Muscle layer of colon (tissue), 2 donors: ENCODE results near the gene C16orf54.
"Not testable (repeated sequence)": the region's sequence is repeated elsewhere in the genome, so short reads cannot be mapped to it uniquely, and the experiment has no call there.

Experiments used
- H3K27ac ChIP-seq: one replicate; pipeline ENCODE4 v1.7.0; 2013; ENCODE audit warnings: low read depth, mild to moderate bottlenecking, low read length, moderate library complexity
- H3K27me3 ChIP-seq, 2 donors: one replicate each; pipeline ENCODE4 v1.7.0; 2013; ENCODE audit warnings: low read length in 2 of 2, mild to moderate bottlenecking in 2 of 2; ENCODE audit not compliant: insufficient read depth in 2 of 2, control insufficient read depth in 1 of 2
- H3K36me3 ChIP-seq: one replicate; pipeline ENCODE4 v1.7.0; 2013; ENCODE audit warnings: mild to moderate bottlenecking, low read length; ENCODE audit not compliant: insufficient read depth
- H3K4me1 ChIP-seq: one replicate; pipeline ENCODE4 v1.7.0; 2013; ENCODE audit warnings: mild to moderate bottlenecking, low read length; ENCODE audit not compliant: insufficient read depth
- H3K4me3 ChIP-seq, 2 donors: one replicate each; pipeline ENCODE4 v1.7.0; 2013; ENCODE audit warnings: low read length in 2 of 2, low read depth in 1 of 2, mild to moderate bottlenecking in 1 of 2, moderate library complexity in 1 of 2
- H3K9ac ChIP-seq: one replicate; pipeline ENCODE4 v1.7.0; 2013; ENCODE audit warnings: low read length
- H3K9me3 ChIP-seq: one replicate; pipeline ENCODE4 v1.7.0; 2013; ENCODE audit warnings: mild to moderate bottlenecking, low read length
- donor health status: abdominal sarcoma.
- donor health status: Adenocarcinoma of cecum.

The C16orf54 gene

DNA sequence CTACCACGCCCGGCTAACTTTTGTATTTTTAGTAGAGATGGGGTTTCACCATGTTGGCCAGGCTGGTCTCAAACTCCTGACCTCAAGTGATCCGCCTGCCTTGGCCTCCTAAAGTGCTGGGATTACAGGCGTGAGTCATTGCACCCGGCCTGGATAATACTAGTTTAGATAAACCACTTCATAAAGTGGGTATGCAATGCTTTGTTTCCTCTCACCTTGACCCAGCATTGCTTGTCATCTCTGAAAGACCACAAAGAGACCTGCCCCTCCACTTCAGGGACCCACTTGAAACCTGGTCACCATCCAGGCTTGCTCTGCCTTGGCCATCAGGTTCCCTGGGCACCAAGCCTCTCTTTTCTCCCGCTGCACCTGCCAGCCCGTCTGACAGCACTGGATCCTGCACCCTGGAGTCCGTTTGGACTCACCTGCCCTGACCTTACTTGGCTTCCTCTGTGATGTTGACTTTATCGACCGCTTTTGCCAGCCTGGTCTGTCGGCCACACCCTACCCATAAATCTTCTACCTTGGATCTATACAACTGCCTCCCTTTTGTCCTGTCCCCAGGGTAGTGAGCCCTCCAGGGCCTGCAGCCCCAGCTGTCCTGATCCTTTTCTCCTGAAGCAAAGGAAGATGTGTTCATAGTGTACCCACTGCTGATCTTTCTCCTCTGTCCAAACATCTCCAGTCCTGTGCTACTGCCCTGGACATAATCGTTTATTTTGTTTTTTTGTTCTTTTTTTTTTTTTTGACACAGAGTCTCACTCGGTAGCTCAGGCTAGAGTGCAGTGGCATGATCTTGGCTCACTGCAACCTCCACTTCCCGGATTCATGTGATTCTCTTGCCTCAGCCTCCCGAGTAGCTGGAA is 19.6 kb upstream of the C16orf54 start:
- Histone ChIP-seq H3K9me3 (no peaks in the 10 kb centered on the region), H3K27ac (no peak overlapping the region), H3K4me3 (no peak overlapping the region), H3K9ac (no peak overlapping the region), H3K36me3 (no peaks in the 10 kb centered on the region), H3K4me1 (no peaks in the 10 kb centered on the region), H3K27me3 (no peaks in the 10 kb centered on the region)

DNA sequence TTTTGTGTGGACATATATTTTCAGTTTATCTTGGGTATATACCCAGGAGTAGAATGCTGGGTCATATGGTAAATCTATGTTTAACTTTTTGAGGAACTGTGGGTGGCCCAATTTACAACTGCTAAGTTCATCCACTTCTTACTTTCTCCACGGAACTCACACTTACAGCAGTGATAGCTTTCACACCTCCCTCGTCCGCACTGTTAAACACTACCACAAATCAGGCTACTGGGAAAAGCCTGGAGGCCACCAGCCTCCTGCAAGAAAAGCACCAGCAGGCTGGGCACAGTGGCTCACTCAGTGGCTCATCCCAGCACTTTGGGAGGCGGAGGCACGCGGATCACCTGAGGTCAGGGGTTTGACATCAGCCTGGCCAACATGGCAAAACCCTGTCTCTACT is 17.5 kb upstream of the C16orf54 start:
- no peaks in the 10 kb centered on the region for H3K27me3 ChIP-seq
- H3K36me3 ChIP-seq = no peaks in the 10 kb centered on the region
- H3K4me1 ChIP-seq = no peaks in the 10 kb centered on the region
- no peak overlapping the region for H3K4me3 ChIP-seq
- H3K9me3 ChIP-seq = no peaks in the 10 kb centered on the region
- no peak overlapping the region for H3K9ac ChIP-seq
- H3K27ac ChIP-seq = no peak overlapping the region

DNA sequence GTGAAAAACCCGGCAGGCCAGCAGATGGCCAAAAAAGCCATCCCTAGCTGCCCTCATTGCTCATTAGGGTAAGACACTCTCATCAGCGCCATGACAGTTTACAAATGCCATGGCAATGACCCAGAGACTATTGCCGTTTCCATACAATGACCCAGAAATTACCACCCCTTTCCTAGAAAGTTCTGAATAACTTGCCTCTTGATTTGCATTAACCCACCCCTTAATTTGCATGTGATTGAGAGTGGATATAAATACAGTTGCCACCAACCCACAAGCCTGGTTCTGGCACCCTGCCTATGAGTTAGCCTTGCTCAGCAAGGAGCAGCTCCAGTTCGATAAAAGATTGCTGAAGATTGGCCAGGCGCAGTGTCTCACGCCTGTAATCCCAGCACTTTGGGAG is 16.1 kb upstream of the C16orf54 start:
- H3K9me3 ChIP-seq = no peaks in the 10 kb centered on the region
- H3K27me3 ChIP-seq = no peaks in the 10 kb centered on the region
- no peaks in the 10 kb centered on the region for H3K4me1 ChIP-seq
- H3K9ac ChIP-seq = no peak overlapping the region
- H3K4me3 ChIP-seq = no peak overlapping the region
- no peaks in the 10 kb centered on the region for H3K36me3 ChIP-seq
- no peak overlapping the region for H3K27ac ChIP-seq

DNA sequence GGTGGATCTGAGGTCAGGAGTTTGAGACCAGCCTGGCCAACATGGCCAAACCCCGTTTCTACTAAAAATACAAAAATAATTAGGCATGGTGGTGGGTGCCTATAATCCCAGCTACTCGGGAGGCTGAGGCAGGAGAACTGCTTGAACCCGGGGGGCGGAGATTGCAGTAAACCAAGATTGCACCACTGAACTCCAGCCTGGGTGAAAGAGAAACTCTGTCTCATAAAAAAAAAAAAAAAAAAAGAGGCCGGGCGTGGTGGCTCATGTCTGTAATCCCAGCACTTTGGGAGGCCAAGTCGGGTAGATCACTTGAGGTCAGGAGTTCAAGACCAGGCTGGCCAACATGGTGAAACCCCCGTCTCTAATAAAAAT is 15.5 kb upstream of the C16orf54 start:
- not testable (repeated sequence) for H3K9me3 ChIP-seq, H3K27me3 ChIP-seq, H3K27ac ChIP-seq, H3K9ac ChIP-seq, H3K4me3 ChIP-seq, H3K4me1 ChIP-seq, H3K36me3 ChIP-seq

DNA sequence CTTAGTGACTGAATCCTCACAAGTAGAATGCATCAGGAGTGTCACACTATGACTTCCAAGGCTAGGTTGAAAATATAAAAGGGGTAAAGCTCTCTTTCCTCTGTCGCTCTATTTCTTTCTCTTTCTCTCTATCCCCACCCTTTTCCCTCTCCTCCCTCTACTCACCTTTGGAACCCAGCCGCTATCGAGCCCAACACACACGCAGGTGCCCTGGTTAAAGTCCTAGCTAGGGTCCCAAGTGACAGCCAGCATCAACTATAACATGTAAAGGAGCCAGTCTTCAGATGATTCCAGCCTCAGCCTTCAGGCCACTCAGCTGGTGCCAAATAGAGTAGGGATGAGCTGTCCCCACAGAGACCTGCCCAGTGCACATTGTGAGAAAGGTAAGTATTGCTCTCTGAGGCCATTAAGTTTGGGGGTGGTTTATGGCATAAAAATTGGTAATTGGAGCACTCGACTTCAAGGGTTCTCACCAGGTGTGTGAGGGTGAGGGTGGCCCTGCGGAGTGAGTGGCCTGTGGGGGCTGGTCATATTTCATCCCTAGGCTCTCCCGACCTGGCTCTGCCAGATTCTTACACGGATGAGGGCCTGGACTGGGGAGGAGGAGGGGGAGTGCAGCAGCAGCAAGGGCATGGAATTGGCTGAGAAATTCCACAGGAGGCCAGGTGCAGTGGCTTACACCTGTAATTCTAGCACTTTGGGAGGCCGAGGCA is 14.9 kb upstream of the C16orf54 start:
- Histone ChIP-seq H3K9me3 (no peaks in the 10 kb centered on the region), H3K27ac (no peak overlapping the region), H3K27me3 (no peaks in the 10 kb centered on the region), H3K4me3 (no peak overlapping the region), H3K36me3 (no peaks in the 10 kb centered on the region), H3K9ac (no peak overlapping the region), H3K4me1 (no peaks in the 10 kb centered on the region)

DNA sequence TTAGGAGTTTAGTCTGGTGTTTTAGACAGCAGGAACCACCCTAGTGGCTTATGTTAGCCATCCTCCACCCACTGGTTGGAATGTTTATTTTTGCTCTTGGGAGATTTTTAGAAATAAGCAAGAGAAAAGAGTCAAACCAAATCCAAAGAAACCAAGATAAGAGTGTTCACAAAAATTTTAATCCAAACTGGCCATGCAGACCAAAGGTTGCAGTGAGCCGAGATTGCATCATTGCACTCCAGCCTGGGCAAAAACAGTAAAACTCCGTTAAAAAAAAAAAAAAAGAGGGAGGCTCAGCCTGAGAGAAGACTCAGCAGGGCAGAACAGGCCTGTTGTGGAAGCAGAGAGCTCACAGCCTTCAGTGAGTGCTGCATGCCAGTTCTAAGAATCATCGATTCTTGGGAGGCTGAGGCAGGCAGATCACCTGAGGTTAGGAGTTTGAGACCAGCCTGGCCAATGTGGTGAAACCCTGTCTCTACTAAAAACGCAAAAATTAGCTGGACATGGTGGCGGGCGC is 12.2 kb upstream of the C16orf54 start:
- Histone ChIP-seq H3K27ac (no peak overlapping the region), H3K4me1 (no peaks in the 10 kb centered on the region), H3K9ac (no peak overlapping the region), H3K36me3 (no peaks in the 10 kb centered on the region), H3K4me3 (no peak overlapping the region), H3K9me3 (no peaks in the 10 kb centered on the region), H3K27me3 (no peaks in the 10 kb centered on the region)

DNA sequence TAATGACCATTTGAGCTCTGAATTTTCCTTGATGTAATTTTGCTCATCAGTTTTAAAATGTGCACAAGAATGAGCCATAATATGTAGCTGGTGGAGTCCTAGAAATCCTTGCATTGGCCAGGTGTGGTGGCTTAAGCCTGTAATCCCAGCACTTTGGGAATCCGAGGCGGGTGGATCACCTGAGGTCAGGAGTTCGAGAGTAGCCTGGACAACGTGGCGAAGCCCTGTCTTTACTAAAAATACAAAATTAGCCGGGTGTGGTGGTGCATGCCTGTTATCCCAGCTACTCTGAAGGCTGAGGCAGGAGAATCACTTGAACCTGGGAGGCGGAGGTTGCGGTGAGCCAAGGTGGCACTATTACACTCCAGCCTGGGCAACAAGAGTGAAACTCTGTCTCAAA is 11.3 kb upstream of the C16orf54 start:
- H3K9ac ChIP-seq, H3K27ac ChIP-seq, H3K4me3 ChIP-seq, H3K9me3 ChIP-seq, H3K36me3 ChIP-seq, H3K4me1 ChIP-seq, H3K27me3 ChIP-seq: not testable (repeated sequence)

DNA sequence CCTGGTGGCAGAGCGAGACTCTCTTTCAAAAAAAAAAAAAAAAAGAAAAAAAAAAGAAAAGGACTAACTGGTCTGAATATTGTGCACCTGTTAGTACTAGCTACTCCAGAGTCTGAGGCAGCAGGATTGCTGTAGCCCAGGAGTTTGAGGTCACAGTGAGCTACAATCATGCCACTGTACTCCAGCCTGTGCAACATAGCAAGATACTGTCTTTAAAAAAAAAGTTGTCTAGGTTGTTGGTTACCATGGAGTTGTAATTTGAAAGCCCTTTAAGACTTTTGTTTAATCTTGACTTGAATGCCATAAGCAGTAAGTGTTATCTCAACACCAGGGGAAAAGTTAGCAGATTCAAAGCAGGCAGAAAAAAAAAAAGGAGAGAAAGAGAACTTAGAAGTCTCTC is 10.9 kb upstream of the C16orf54 start:
- Histone ChIP-seq H3K36me3 (no peaks in the 10 kb centered on the region), H3K9ac (no peak overlapping the region), H3K9me3 (no peaks in the 10 kb centered on the region), H3K4me1 (no peaks in the 10 kb centered on the region), H3K27ac (no peak overlapping the region), H3K4me3 (no peak overlapping the region), H3K27me3 (no peaks in the 10 kb centered on the region)

DNA sequence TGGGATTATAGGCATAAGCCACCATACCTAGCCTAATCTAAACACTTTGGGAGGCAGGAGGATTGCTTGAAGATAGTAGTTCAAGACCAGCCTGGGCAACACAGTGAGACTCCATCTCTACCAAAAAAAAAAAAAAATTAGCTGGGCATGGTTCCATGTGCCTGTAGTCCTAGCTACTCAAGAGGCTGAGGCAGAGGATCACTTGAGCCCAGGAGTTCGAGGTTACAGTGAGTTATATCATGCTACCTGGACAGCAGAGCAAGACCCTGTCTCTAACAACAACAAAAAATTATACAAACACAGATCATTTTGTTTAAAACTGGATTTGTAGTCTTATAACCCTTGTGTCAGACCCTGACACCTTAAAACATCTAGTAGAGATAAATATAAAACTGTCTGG is 7.7 kb upstream of the C16orf54 start:
- Histone ChIP-seq H3K9me3 (no peaks in the 10 kb centered on the region), H3K4me1 (no peaks in the 10 kb centered on the region), H3K9ac (no peak overlapping the region), H3K27me3 (no peaks in the 10 kb centered on the region), H3K36me3 (no peaks in the 10 kb centered on the region), H3K4me3 (no peak overlapping the region), H3K27ac (no peak overlapping the region)

DNA sequence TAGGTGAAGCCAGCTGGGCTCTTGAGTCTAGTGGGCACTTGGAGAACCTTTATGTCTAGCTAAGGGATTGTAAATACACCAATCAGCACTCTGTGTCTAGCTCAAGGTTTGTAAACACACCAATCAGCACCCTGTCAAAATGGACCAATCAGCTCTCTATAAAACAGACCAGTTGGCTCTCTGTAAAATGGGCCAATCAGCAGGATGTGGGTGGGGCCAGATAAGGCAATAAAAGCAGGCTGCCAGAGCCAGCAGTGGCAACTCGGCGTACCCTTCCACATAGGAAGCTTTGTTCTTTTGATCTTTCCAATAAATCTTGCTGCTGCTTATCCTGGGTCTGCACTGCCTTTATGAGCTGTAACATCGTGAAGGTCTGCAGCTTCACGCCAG is 3.0 kb upstream of the C16orf54 start:
- H3K9me3 ChIP-seq, H3K27ac ChIP-seq, H3K36me3 ChIP-seq, H3K4me3 ChIP-seq, H3K9ac ChIP-seq, H3K4me1 ChIP-seq, H3K27me3 ChIP-seq: not testable (repeated sequence)

DNA sequence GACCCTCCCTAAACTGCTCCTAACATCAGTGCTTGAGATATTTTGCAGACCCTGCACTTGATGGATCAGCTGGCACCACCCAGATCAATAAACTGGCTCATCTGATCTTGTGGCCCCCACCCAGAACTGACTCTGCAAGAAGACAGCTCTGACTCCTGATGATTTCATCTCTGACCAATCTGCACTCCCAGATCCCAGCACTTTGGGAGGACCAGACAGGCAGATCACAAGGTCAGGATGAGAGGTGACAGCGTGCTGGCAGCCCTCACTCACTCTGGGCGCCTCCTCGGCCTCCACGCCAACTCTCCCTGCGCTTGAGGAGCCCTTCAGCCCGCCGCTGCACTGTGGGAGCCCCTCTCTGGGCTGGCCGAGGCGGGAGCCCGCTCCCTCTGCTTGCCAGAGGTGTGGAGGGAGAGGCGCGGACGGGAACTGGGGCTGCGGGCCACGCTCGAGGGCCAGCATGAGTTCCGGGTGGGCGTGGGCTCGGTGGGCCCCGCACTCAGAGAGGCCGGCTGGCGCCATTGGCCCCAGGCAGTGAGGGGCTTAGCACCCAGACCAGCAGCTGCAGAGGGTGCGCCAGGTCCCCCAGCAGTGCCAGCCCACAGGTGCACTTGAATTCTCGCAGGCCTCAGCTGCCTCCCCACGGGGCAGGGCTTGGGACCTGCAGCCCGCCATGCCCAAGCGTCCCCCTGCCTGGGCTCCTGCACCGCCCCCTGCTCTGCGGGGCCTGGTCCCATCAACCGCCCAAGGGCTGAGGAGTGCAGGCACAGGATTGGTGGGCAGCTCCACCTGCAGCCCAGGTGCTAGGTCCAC is 2.4 kb upstream of the C16orf54 start:
- no peaks in the 10 kb centered on the region for H3K27me3 ChIP-seq
- H3K9ac ChIP-seq = no peak overlapping the region
- no peaks in the 10 kb centered on the region for H3K4me1 ChIP-seq
- no peak overlapping the region for H3K27ac ChIP-seq
- H3K36me3 ChIP-seq = no peaks in the 10 kb centered on the region
- H3K4me3 ChIP-seq = no peak overlapping the region
- H3K9me3 ChIP-seq = no peaks in the 10 kb centered on the region
